ENCODE results near the gene RFFL. TPM values are rescaled to one million over a fixed set of nuclear protein-coding genes. Genes with fewer than 3 reads are reported as not detected.

RFFL gene
- total and polyA plus RNA-seq, 2 experiments from 2014 or later: 4.2 to 9.0 TPM

DNA sequence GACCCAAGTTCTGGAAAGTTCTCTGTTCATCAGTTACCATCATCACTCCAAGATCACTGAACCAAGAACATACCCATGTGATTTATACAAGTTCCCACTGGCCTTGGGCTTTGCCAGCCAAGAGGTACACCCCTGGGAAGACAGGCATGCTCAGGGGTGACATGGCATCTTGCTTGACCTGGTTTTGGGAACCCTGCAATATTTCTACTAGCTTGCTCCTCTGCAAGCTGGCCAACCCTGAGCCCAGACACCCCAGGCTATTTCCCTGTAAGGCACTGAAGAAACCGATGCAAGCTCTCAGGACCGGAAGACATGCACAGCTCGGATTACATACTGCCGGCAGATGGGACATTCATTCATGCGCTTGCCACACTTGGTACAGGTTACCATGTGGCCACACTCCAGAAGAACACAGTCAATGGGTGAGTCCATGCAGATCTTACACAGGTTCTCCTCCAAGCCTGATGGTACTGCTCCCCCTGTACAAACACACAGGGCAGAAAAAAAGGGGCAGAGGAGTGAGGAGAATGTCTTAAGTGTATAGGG is 51.8 kb downstream of the RFFL start:
- no peaks in the 10 kb centered on the region for H4K20me1 ChIP-seq (ENCODE audit: insufficient read depth)
- H3K4me2 ChIP-seq (ENCODE audit: unreplicated experiment): no peak overlapping the region
- no peak overlapping the region for H2AFZ ChIP-seq
- no peak for DNase-seq
- in situ Hi-C loops (cut with MboI): loop anchor here (5.0 kb wide), 1 partner anchor 101 kb away; no protein-coding TSS in a partner anchor
- no peaks in the 10 kb centered on the region; the same call in 1 of the 2 replicates for H3K36me3 ChIP-seq (ENCODE audit: low read depth)
- H3K9ac ChIP-seq: no peak overlapping the region
- no peaks in the 10 kb centered on the region for H3K79me2 ChIP-seq (ENCODE audit: insufficient read depth)
- H3K4me1 ChIP-seq (ENCODE audit: insufficient read depth): no peaks in the 10 kb centered on the region
- H3K4me3 ChIP-seq: no peak overlapping the region
- H3K9me2 ChIP-seq (ENCODE audit: insufficient read depth): no peaks in the 10 kb centered on the region
- H3K9me3 ChIP-seq (ENCODE audit: low read depth): no peaks in the 10 kb centered on the region
- H3F3A ChIP-seq (ENCODE audit: insufficient read depth): no peaks in the 10 kb centered on the region
- no peak overlapping the region for H3K27ac ChIP-seq
- no peaks in the 10 kb centered on the region for H3K27me3 ChIP-seq (replicated peaks; ENCODE audit: insufficient read depth)
- 58 to 64% methylated on average over 5 of the region's 5 CpGs for WGBS, 2 experiments (ENCODE audit: low coverage in 1 of 2, low lambda C conversion rate in 2 of 2, missing lambda C conversion rate in 2 of 2)
- no peak for TF ChIP-seq EZH2phosphoT487 (IDR thresholded peaks at IDR 0.05; ENCODE audit: insufficient read depth, low read depth)
- TF ChIP-seq EZH2 (IDR thresholded peaks at IDR 0.05; ENCODE audit: insufficient read depth, poor library complexity, severe bottlenecking): no peak

DNA sequence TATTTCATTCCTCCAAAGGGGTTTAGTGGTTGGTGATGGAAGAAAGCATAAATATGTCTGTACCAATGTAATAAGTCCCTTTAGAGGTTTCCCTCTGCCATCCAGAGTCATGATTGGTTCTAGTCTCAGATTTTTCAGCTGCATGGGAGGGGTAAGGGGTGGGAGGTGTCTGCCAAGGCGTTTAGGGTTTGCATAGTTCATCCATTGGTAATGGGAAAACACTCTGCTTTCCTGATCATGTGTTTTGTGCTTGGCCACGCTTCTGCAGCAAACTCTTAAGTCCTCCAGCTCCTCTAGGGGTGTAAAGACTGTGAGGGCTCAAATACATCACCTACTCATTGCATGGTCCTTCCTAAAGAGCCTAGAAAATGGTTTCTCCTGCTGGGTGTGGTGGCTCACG is 53.4 kb downstream of the RFFL start:
- Histone ChIP-seq H3F3A (ENCODE audit: insufficient read depth) (no peaks in the 10 kb centered on the region), H3K9me2 (ENCODE audit: insufficient read depth) (no peaks in the 10 kb centered on the region), H3K27ac (no peak overlapping the region), H3K4me1 (ENCODE audit: insufficient read depth) (no peaks in the 10 kb centered on the region), H4K20me1 (ENCODE audit: insufficient read depth) (no peaks in the 10 kb centered on the region), H3K9ac (no peak overlapping the region), H3K4me3 (no peak overlapping the region), H3K36me3 (ENCODE audit: low read depth) (no peaks in the 10 kb centered on the region; the same call in 1 of the 2 replicates), H3K27me3 (replicated peaks; ENCODE audit: insufficient read depth) (no peaks in the 10 kb centered on the region), H3K9me3 (ENCODE audit: low read depth) (no peaks in the 10 kb centered on the region), H3K79me2 (ENCODE audit: insufficient read depth) (no peaks in the 10 kb centered on the region), H3K4me2 (ENCODE audit: unreplicated experiment) (no peak overlapping the region), H2AFZ (no peak overlapping the region)
- TF ChIP-seq EZH2phosphoT487 (IDR thresholded peaks at IDR 0.05; ENCODE audit: insufficient read depth, low read depth): no peak
- TF ChIP-seq EZH2 (IDR thresholded peaks at IDR 0.05; ENCODE audit: insufficient read depth, poor library complexity, severe bottlenecking): no peak
- in situ Hi-C loops (cut with MboI): loop anchor here (5.0 kb wide), 1 partner anchor 102 kb away; no protein-coding TSS in a partner anchor
- 64 to 66% methylated on average over 3 of the region's 3 CpGs for WGBS, 2 experiments (ENCODE audit: low coverage in 1 of 2, low lambda C conversion rate in 2 of 2, missing lambda C conversion rate in 2 of 2)
- DNase-seq: peak; percentile 16

GRCh38 chr17:35006961-35007360 is 56.5 kb downstream of the RFFL start:
- Histone ChIP-seq H3K9me2 (ENCODE audit: insufficient read depth) (no peaks in the 10 kb centered on the region), H3K36me3 (ENCODE audit: low read depth) (no peaks in the 10 kb centered on the region), H3K9ac (no peak overlapping the region), H3F3A (ENCODE audit: insufficient read depth) (no peaks in the 10 kb centered on the region), H3K27me3 (replicated peaks; ENCODE audit: insufficient read depth) (no peaks in the 10 kb centered on the region), H3K9me3 (ENCODE audit: low read depth) (no peaks in the 10 kb centered on the region), H3K27ac (no peak overlapping the region), H3K4me1 (ENCODE audit: insufficient read depth) (no peaks in the 10 kb centered on the region), H3K4me3 (no peak overlapping the region), H2AFZ (no peak overlapping the region), H3K79me2 (ENCODE audit: insufficient read depth) (no peaks in the 10 kb centered on the region), H3K4me2 (ENCODE audit: unreplicated experiment) (no peak overlapping the region), H4K20me1 (ENCODE audit: insufficient read depth) (no peaks in the 10 kb centered on the region)
- DNase-seq: no peak
- 100% methylated on average over 1 of the region's 1 CpG for whole genome bisulfite sequencing, 2 experiments (ENCODE audit: low coverage in 1 of 2, low lambda C conversion rate in 2 of 2, missing lambda C conversion rate in 2 of 2)
- in situ Hi-C loops (cut with MboI): no loop called here
- TF ChIP-seq EZH2phosphoT487 (IDR thresholded peaks at IDR 0.05; ENCODE audit: insufficient read depth, low read depth) (no peak), EZH2 (IDR thresholded peaks at IDR 0.05; ENCODE audit: insufficient read depth, poor library complexity, severe bottlenecking) (no peak)

- no peak overlapping the region for H3K27ac ChIP-seq
- WGBS, 2 experiments (ENCODE audit: low coverage in 1 of 2, low lambda C conversion rate in 2 of 2, missing lambda C conversion rate in 2 of 2): 90 to 96% methylated on average over 4 of the region's 4 CpGs
- H3F3A ChIP-seq (ENCODE audit: insufficient read depth): no peaks in the 10 kb centered on the region
- no peak for TF ChIP-seq EZH2 (IDR thresholded peaks at IDR 0.05; ENCODE audit: insufficient read depth, poor library complexity, severe bottlenecking)
- no peak for TF ChIP-seq EZH2phosphoT487 (IDR thresholded peaks at IDR 0.05; ENCODE audit: insufficient read depth, low read depth)
- in situ Hi-C loops (cut with MboI): no loop called here
- H3K9me3 ChIP-seq (ENCODE audit: low read depth): no peaks in the 10 kb centered on the region
- no peak overlapping the region for H2AFZ ChIP-seq
- H4K20me1 ChIP-seq (ENCODE audit: insufficient read depth): no peaks in the 10 kb centered on the region
- no peaks in the 10 kb centered on the region for H3K36me3 ChIP-seq (ENCODE audit: low read depth)
- no peak for DNase-seq
- no peaks in the 10 kb centered on the region for H3K79me2 ChIP-seq (ENCODE audit: insufficient read depth)
- H3K4me2 ChIP-seq (ENCODE audit: unreplicated experiment): no peak overlapping the region
- no peaks in the 10 kb centered on the region for H3K4me1 ChIP-seq (ENCODE audit: insufficient read depth)
- H3K9ac ChIP-seq: no peak overlapping the region
- no peaks in the 10 kb centered on the region for H3K27me3 ChIP-seq (replicated peaks; ENCODE audit: insufficient read depth)
- H3K4me3 ChIP-seq: no peak overlapping the region
- no peaks in the 10 kb centered on the region for H3K9me2 ChIP-seq (ENCODE audit: insufficient read depth)
Observed at GRCh38 chr17:35006345-35006744, 57.2 kb downstream of the RFFL start.
